Measurements from ENCODE around the gene GALNTL6. TPM values are rescaled to one million over a fixed set of nuclear protein-coding genes. Genes with fewer than 3 reads are reported as not detected.
"Not testable (repeated sequence)": the region's sequence is repeated elsewhere in the genome, so short reads cannot be mapped to it uniquely, and the experiment has no call there.

GALNTL6 gene
- total RNA-seq, 2 donors from 2014 or later: 0.92 to 3.8 TPM

DNA sequence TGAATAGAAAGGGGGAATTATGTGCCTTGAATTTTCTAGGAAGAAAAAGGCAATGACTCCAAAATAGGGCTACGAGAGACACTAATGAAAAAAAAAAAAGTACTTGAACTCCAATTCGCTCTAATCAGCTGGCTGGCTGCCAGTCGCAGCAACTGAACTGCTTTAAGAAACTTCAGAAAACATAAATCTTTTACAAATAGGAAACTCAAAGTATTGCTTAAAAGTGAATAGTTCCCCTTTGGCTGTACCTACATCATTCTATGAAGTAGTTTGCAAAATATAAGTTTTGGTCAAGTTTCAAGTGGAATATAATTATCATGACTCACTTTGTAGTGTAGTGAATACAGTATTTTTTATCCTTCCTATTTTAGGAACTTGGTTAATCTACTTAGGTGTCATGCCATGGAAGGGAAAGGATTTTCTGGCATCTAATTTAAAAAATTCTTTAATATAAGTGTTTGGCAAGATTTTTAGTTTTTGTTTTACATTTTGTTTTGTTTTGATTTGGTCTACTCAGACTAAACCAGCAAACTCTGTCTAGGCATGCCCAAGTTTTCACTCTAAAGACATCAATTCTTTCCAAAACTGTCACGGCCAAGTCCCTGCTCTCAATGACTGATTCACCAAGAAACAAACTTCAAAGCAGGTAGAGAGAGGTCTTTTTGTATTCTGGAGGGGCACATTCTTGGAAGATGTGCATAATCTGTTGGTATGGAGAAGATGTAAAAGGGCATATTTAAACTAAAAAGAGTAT, 973.0 kb downstream of the GALNTL6 start:
- no peaks in the 10 kb centered on the region for H3K36me3 ChIP-seq
- no peak for ATAC-seq (ENCODE audit: insufficient number of reproducible peaks, low FRiP score, low read depth)
- TF ChIP-seq CTCF (IDR thresholded peaks at IDR 0.05): no peak

GRCh38 chr4:172787111-172787510, 973.9 kb downstream of the GALNTL6 start:
- Histone ChIP-seq H3K27ac (no peak overlapping the region), H3K27me3 (replicated peaks; ENCODE audit: insufficient read depth) (no peaks in the 10 kb centered on the region), H3K9me3 (no peaks in the 10 kb centered on the region), H3K36me3 (no peaks in the 10 kb centered on the region), H3K4me3 (no peak overlapping the region), H3K4me1 (ENCODE audit: control insufficient read depth in 1 of 2, low read depth in 2 of 2) (peaks cover 0 to 13% of the 10 kb centered on the region in 2 donors)
- ATAC-seq (ENCODE audit: insufficient number of reproducible peaks, low FRiP score, low read depth) (no peak), DNase-seq (ENCODE audit: low spot score) (no peak)
- no peak for TF ChIP-seq CTCF (IDR thresholded peaks at IDR 0.05)

More for the DNA sequence above, 973.0 kb downstream of the GALNTL6 start:
- Histone ChIP-seq H3K27ac (no peak overlapping the region), H3K27me3 (replicated peaks; ENCODE audit: insufficient read depth) (no peaks in the 10 kb centered on the region), H3K4me1 (ENCODE audit: control insufficient read depth in 1 of 2, low read depth in 2 of 2) (peaks cover 0 to 13% of the 10 kb centered on the region in 2 donors), H3K9me3 (no peaks in the 10 kb centered on the region), H3K4me3 (no peak overlapping the region)
- no peak for DNase-seq (ENCODE audit: low spot score)

GRCh38 chr4:172791841-172792240, 978.6 kb downstream of the GALNTL6 start:
- ATAC-seq (ENCODE audit: insufficient number of reproducible peaks, low FRiP score, low read depth): no peak
- no peaks in the 10 kb centered on the region for H3K9me3 ChIP-seq
- no peak for DNase-seq (ENCODE audit: low spot score)
- H3K36me3 ChIP-seq: no peaks in the 10 kb centered on the region
- no peaks in the 10 kb centered on the region for H3K27me3 ChIP-seq (replicated peaks; ENCODE audit: insufficient read depth)
- no peak overlapping the region for H3K4me3 ChIP-seq
- TF ChIP-seq CTCF (IDR thresholded peaks at IDR 0.05): no peak
- peaks cover 0 to 1% of the 10 kb centered on the region in 2 donors for H3K4me1 ChIP-seq (ENCODE audit: control insufficient read depth in 1 of 2, low read depth in 2 of 2)
- no peak overlapping the region for H3K27ac ChIP-seq

DNA sequence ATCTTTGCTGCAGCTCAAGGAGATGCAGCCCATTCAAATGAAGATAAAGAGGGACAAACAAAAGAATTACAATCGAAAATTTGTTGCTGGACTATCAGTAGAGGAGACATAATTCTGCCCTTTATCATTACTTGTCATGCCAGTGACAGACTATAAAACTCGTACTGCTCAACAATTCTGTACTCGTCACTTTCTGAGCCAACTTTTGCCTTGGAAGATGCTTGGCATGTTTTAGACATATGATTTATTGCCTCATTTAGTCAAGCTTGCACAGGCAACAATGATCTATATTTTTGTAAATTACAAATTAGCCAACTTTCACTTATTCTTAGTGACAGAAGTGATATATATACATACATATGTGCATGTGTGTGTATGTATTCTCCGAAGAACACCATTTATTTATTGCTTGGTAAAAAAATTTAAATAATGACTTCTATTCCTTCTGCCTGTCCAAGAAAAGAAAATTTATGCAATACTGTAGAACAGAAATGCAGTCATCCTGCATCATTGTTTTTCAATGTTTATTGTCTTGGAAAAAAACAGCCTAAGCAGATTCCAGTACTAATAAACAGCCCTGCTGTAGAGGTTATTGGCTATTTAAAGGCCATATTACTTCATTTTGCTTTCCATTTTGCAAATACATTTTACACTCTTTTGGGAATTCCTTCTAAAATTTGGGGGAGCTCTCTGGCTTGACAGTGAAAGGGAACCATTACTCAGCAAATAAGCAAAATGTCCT, 980.5 kb downstream of the GALNTL6 start:
- Histone ChIP-seq H3K4me1 (ENCODE audit: control insufficient read depth in 1 of 2, low read depth in 2 of 2) (no peaks in the 10 kb centered on the region), H3K36me3 (no peaks in the 10 kb centered on the region), H3K27ac (no peak overlapping the region), H3K4me3 (no peak overlapping the region), H3K27me3 (replicated peaks; ENCODE audit: insufficient read depth) (no peaks in the 10 kb centered on the region), H3K9me3 (no peaks in the 10 kb centered on the region)
- ATAC-seq (ENCODE audit: insufficient number of reproducible peaks, low FRiP score, low read depth): no peak
- TF ChIP-seq CTCF (IDR thresholded peaks at IDR 0.05): no peak
- no peak for DNase-seq (ENCODE audit: low spot score)

DNA sequence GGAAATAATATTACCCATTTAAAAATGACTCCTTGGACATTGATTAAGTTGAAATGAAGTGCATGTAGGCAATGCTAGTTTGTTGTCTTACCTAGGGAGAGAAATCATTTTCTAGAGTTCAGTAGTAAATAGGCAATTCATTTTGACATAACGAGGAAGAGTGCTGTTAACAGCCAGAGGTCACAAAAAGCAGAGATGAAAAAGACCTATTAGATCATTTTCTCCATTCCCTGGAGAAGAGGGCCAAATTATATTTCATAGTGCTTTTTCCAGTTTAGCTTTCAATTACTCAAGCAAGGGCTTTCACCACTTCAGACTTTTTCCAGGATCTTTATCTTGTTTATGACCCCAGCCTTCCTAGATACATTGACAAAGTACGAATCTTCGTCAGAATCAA, 981.1 kb downstream of the GALNTL6 start:
- ATAC-seq (ENCODE audit: insufficient number of reproducible peaks, low FRiP score, low read depth) (no peak), DNase-seq (ENCODE audit: low spot score) (no peak)
- no peak overlapping the region for H3K4me3 ChIP-seq
- TF ChIP-seq CTCF (IDR thresholded peaks at IDR 0.05): no peak
- H3K27me3 ChIP-seq (replicated peaks; ENCODE audit: insufficient read depth): no peaks in the 10 kb centered on the region
- no peaks in the 10 kb centered on the region for H3K9me3 ChIP-seq
- H3K4me1 ChIP-seq (ENCODE audit: control insufficient read depth in 1 of 2, low read depth in 2 of 2): no peaks in the 10 kb centered on the region
- H3K36me3 ChIP-seq: no peaks in the 10 kb centered on the region
- H3K27ac ChIP-seq: no peak overlapping the region

- ATAC-seq (ENCODE audit: insufficient number of reproducible peaks, low FRiP score, low read depth); H3K4me1 ChIP-seq (ENCODE audit: control insufficient read depth in 1 of 2, low read depth in 2 of 2); H3K9me3 ChIP-seq; H3K4me3 ChIP-seq; DNase-seq (ENCODE audit: low spot score); H3K27ac ChIP-seq; H3K36me3 ChIP-seq; H3K27me3 ChIP-seq (replicated peaks; ENCODE audit: insufficient read depth): not testable (repeated sequence)
Measured at GRCh38 chr4:172797281-172797680, 984.1 kb downstream of the GALNTL6 start.

Measured in thoracic aorta (tissue), 2 donors.